ENCODE results near the gene CDC73. TPM values are rescaled to one million over a fixed set of nuclear protein-coding genes. Genes with fewer than 3 reads are reported as not detected.

Gene CDC73
- total and polyA plus RNA-seq, 4 donors, result 10.7 to 76.5 (median 53.2) TPM

- no peaks in the 10 kb centered on the region for H3K36me3 ChIP-seq (ENCODE audit: control insufficient read depth in 1 of 2, insufficient read depth in 2 of 2, low read length in 1 of 2)
- peaks cover 0 to 5% of the 10 kb centered on the region in 2 donors for H3K4me1 ChIP-seq (ENCODE audit: control insufficient read depth in 1 of 2, insufficient read depth in 2 of 2, low read length in 2 of 2)
- intact Hi-C loops (cut with DNase I), result no loop called here
- WGBS, 2 donors, result 81 to 86% methylated on average over 4 of the region's 4 CpGs
- H3K27me3 ChIP-seq (ENCODE audit: control insufficient read depth in 1 of 2, insufficient read depth in 2 of 2, low read length in 1 of 2), result no peaks in the 10 kb centered on the region
- DNase-seq (no peak), ATAC-seq (ENCODE audit: low FRiP score) (no peak)
- no peak overlapping the region for H3K27ac ChIP-seq (ENCODE audit: low read depth in 1 of 2, low read length in 2 of 2)
- no peak overlapping the region for H3K4me3 ChIP-seq (ENCODE audit: low read length in 2 of 2)
- H3K9me3 ChIP-seq (ENCODE audit: control insufficient read depth, low read length), result no peaks in the 10 kb centered on the region
Measured at GRCh38 chr1:193118803-193119730, 2.8 kb upstream of the CDC73 start.

DNA sequence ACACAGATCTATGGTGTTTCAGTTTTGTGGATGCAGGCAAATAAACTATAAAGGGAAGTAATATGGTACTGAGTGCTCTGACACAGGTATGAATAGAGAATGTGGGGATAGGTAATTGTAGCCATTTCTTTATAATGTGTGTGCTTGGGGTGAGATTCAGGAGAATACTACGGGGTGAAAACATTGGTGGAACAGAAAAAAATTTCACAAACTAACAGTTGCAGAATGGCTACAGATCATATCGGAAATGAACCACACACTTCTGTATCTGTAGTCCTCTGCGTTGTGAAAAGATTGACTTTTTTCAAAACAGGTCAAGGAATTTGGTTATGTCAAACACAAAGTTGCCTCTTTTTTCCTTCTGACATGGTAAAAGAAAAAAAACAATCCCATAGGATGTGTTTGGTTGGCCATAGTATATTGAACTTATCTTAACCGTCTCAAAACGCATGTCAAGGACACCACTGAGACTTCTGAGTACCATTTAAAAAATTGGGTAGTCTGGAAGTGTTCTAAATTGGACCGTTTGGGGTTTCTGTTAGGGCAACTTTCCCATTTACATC, 1.1 kb upstream of the CDC73 start:
- Histone ChIP-seq H3K27ac (ENCODE audit: low read depth in 1 of 2, low read length in 2 of 2) (no peak overlapping the region), H3K4me1 (ENCODE audit: control insufficient read depth in 1 of 2, insufficient read depth in 2 of 2, low read length in 2 of 2) (peaks cover 0 to 8% of the 10 kb centered on the region in 2 donors), H3K36me3 (ENCODE audit: control insufficient read depth in 1 of 2, insufficient read depth in 2 of 2, low read length in 1 of 2) (peaks cover 0 to 4% of the 10 kb centered on the region in 2 donors), H3K9me3 (ENCODE audit: control insufficient read depth, low read length) (no peaks in the 10 kb centered on the region), H3K27me3 (ENCODE audit: control insufficient read depth in 1 of 2, insufficient read depth in 2 of 2, low read length in 1 of 2) (no peaks in the 10 kb centered on the region), H3K4me3 (ENCODE audit: low read length in 2 of 2) (no peak overlapping the region)
- ATAC-seq (ENCODE audit: low FRiP score), result no peak
- 65 to 66% methylated on average over 6 of the region's 6 CpGs for WGBS, 2 donors
- DNase-seq, result no peak
- intact Hi-C loops (cut with DNase I), result loop anchor here in 1 of 2 donors (1.0 to 10.0 kb wide), 2 partner anchors 61 to 316 kb away; partner anchors contain the start of genes RGS2, RO60 and UCHL5

GRCh38 chr1:193123751-193124150, 1.9 kb downstream of the CDC73 start:
- peaks cover 0 to 5% of the 10 kb centered on the region in 2 donors for H3K4me1 ChIP-seq (ENCODE audit: control insufficient read depth in 1 of 2, insufficient read depth in 2 of 2, low read length in 2 of 2)
- intact Hi-C loops (cut with DNase I), result loop anchor here (2.0 to 10.0 kb wide), 2 partner anchors 19 to 319 kb away; partner anchors contain the start of genes GLRX2 (in 1 of the 2) and RGS2 (in 1 of the 2)

GRCh38 chr1:193125369-193125768, 3.5 kb downstream of the CDC73 start:
- ATAC-seq (ENCODE audit: low FRiP score) (no peak), DNase-seq (no peak)
- Histone ChIP-seq H3K27me3 (ENCODE audit: control insufficient read depth in 1 of 2, insufficient read depth in 2 of 2, low read length in 1 of 2) (no peaks in the 10 kb centered on the region), H3K4me1 (ENCODE audit: control insufficient read depth in 1 of 2, insufficient read depth in 2 of 2, low read length in 2 of 2) (peaks cover 0 to 5% of the 10 kb centered on the region in 2 donors), H3K4me3 (ENCODE audit: low read length in 2 of 2) (no peak overlapping the region), H3K27ac (ENCODE audit: low read depth in 1 of 2, low read length in 2 of 2) (no peak overlapping the region), H3K36me3 (ENCODE audit: control insufficient read depth in 1 of 2, insufficient read depth in 2 of 2, low read length in 1 of 2) (peaks cover 0 to 4% of the 10 kb centered on the region in 2 donors), H3K9me3 (ENCODE audit: control insufficient read depth, low read length) (no peaks in the 10 kb centered on the region)
- WGBS, 2 donors, result 83 to 85% methylated on average over 6 of the region's 6 CpGs
- intact Hi-C loops (cut with DNase I), result loop anchor here (5.0 to 10.0 kb wide), 2 partner anchors 33 to 321 kb away; partner anchors contain the start of gene RGS2 (in 1 of the 2)

More at GRCh38 chr1:193123751-193124150, 1.9 kb downstream of the CDC73 start:
- Histone ChIP-seq H3K36me3 (ENCODE audit: control insufficient read depth in 1 of 2, insufficient read depth in 2 of 2, low read length in 1 of 2) (peaks cover 0 to 4% of the 10 kb centered on the region in 2 donors), H3K4me3 (ENCODE audit: low read length in 2 of 2) (no peak overlapping the region), H3K27me3 (ENCODE audit: control insufficient read depth in 1 of 2, insufficient read depth in 2 of 2, low read length in 1 of 2) (no peaks in the 10 kb centered on the region), H3K9me3 (ENCODE audit: control insufficient read depth, low read length) (no peaks in the 10 kb centered on the region), H3K27ac (ENCODE audit: low read depth in 1 of 2, low read length in 2 of 2) (no peak overlapping the region)
- no peak for ATAC-seq (ENCODE audit: low FRiP score)
- DNase-seq, result no peak

GRCh38 chr1:193131266-193131860, 9.5 kb downstream of the CDC73 start:
- H3K27ac ChIP-seq (ENCODE audit: low read depth in 1 of 2, low read length in 2 of 2), result no peak overlapping the region
- intact Hi-C loops (cut with DNase I), result no loop called here
- H3K9me3 ChIP-seq (ENCODE audit: control insufficient read depth, low read length), result no peaks in the 10 kb centered on the region
- H3K36me3 ChIP-seq (ENCODE audit: control insufficient read depth in 1 of 2, insufficient read depth in 2 of 2, low read length in 1 of 2), result no peaks in the 10 kb centered on the region
- H3K4me3 ChIP-seq (ENCODE audit: low read length in 2 of 2), result no peak overlapping the region
- WGBS, 2 donors, result 96 to 97% methylated on average over 2 of the region's 2 CpGs
- ATAC-seq (ENCODE audit: low FRiP score), result no peak
- no peaks in the 10 kb centered on the region for H3K27me3 ChIP-seq (ENCODE audit: control insufficient read depth in 1 of 2, insufficient read depth in 2 of 2, low read length in 1 of 2)
- H3K4me1 ChIP-seq (ENCODE audit: control insufficient read depth in 1 of 2, insufficient read depth in 2 of 2, low read length in 2 of 2), result no peaks in the 10 kb centered on the region
- no peak for DNase-seq

GRCh38 chr1:193140254-193140653, 18.4 kb downstream of the CDC73 start:
- Histone ChIP-seq H3K4me1 (ENCODE audit: control insufficient read depth in 1 of 2, insufficient read depth in 2 of 2, low read length in 2 of 2) (no peaks in the 10 kb centered on the region), H3K36me3 (ENCODE audit: control insufficient read depth in 1 of 2, insufficient read depth in 2 of 2, low read length in 1 of 2) (no peaks in the 10 kb centered on the region), H3K27ac (ENCODE audit: low read depth in 1 of 2, low read length in 2 of 2) (no peak overlapping the region), H3K9me3 (ENCODE audit: control insufficient read depth, low read length) (no peaks in the 10 kb centered on the region), H3K27me3 (ENCODE audit: control insufficient read depth in 1 of 2, insufficient read depth in 2 of 2, low read length in 1 of 2) (no peaks in the 10 kb centered on the region), H3K4me3 (ENCODE audit: low read length in 2 of 2) (no peak overlapping the region)
- DNase-seq (no peak), ATAC-seq (ENCODE audit: low FRiP score) (no peak)
- 80 to 83% methylated on average over 7 of the region's 7 CpGs for WGBS, 2 donors
- intact Hi-C loops (cut with DNase I), result no loop called here

DNA sequence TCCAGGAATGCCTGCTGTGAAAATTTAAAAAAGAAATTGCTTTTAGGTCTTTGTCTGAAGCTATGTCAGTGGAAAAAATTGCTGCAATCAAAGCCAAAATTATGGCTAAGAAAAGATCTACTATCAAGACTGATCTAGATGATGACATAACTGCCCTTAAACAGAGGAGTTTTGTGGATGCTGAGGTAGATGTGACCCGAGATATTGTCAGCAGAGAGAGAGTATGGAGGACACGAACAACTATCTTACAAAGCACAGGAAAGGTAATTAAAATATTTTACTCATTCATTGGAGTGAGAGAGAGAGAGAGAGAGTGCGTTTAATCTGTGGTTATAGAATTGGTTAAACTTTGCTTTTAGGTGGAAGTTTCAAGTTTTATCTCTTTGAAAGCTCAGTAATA, 20.0 kb downstream of the CDC73 start:
- ATAC-seq (ENCODE audit: low FRiP score), result no peak
- Histone ChIP-seq H3K9me3 (ENCODE audit: control insufficient read depth, low read length) (no peaks in the 10 kb centered on the region), H3K36me3 (ENCODE audit: control insufficient read depth in 1 of 2, insufficient read depth in 2 of 2, low read length in 1 of 2) (peaks cover 0 to 2% of the 10 kb centered on the region in 2 donors), H3K4me3 (ENCODE audit: low read length in 2 of 2) (no peak overlapping the region), H3K4me1 (ENCODE audit: control insufficient read depth in 1 of 2, insufficient read depth in 2 of 2, low read length in 2 of 2) (no peaks in the 10 kb centered on the region), H3K27ac (ENCODE audit: low read depth in 1 of 2, low read length in 2 of 2) (no peak overlapping the region), H3K27me3 (ENCODE audit: control insufficient read depth in 1 of 2, insufficient read depth in 2 of 2, low read length in 1 of 2) (no peaks in the 10 kb centered on the region)
- no peak for DNase-seq
- intact Hi-C loops (cut with DNase I), result no loop called here
- WGBS, 2 donors, result 73 to 75% methylated on average over 3 of the region's 3 CpGs

GRCh38 chr1:193142409-193142808, 20.6 kb downstream of the CDC73 start:
- H3K27me3 ChIP-seq (ENCODE audit: control insufficient read depth in 1 of 2, insufficient read depth in 2 of 2, low read length in 1 of 2), result no peaks in the 10 kb centered on the region
- ATAC-seq (ENCODE audit: low FRiP score) (no peak), DNase-seq (no peak)
- WGBS, 2 donors, result 48 to 60% methylated on average over 2 of the region's 2 CpGs
- no peaks in the 10 kb centered on the region for H3K4me1 ChIP-seq (ENCODE audit: control insufficient read depth in 1 of 2, insufficient read depth in 2 of 2, low read length in 2 of 2)
- H3K27ac ChIP-seq (ENCODE audit: low read depth in 1 of 2, low read length in 2 of 2), result no peak overlapping the region
- H3K36me3 ChIP-seq (ENCODE audit: control insufficient read depth in 1 of 2, insufficient read depth in 2 of 2, low read length in 1 of 2), result peaks cover 2% of the 10 kb centered on the region in 2 donors
- H3K4me3 ChIP-seq (ENCODE audit: low read length in 2 of 2), result no peak overlapping the region
- intact Hi-C loops (cut with DNase I), result no loop called here
- no peaks in the 10 kb centered on the region for H3K9me3 ChIP-seq (ENCODE audit: control insufficient read depth, low read length)
